ENCODE results near the gene CCL15.

The CCL15 gene

GRCh38 chr17:35977509-35977908 lies 23.8 kb downstream of the CCL15 start:
- H3K4me3 Mint-ChIP-seq = no peak overlapping the region
- no peaks in the 10 kb centered on the region for H3K36me3 Mint-ChIP-seq (ENCODE audit: low read depth)

GRCh38 chr17:35973333-35974260 lies 27.8 kb downstream of the CCL15 start:
- no peak overlapping the region for H3K4me3 Mint-ChIP-seq
- DNase-seq = no peak
- H3K27ac Mint-ChIP-seq = no peak overlapping the region
- no peaks in the 10 kb centered on the region for H3K27me3 Mint-ChIP-seq
- ATAC-seq = no peak
- peaks cover 11% of the 10 kb centered on the region for H3K4me1 Mint-ChIP-seq
- no peaks in the 10 kb centered on the region for H3K9me3 Mint-ChIP-seq
- H3K36me3 Mint-ChIP-seq (ENCODE audit: low read depth) = no peaks in the 10 kb centered on the region

More at GRCh38 chr17:35977509-35977908, 23.8 kb downstream of the CCL15 start:
- peaks cover 4% of the 10 kb centered on the region for H3K4me1 Mint-ChIP-seq
- ATAC-seq = no peak
- H3K27me3 Mint-ChIP-seq = peaks cover 2% of the 10 kb centered on the region
- no peak for DNase-seq
- H3K9me3 Mint-ChIP-seq = no peaks in the 10 kb centered on the region
- no peak overlapping the region for H3K27ac Mint-ChIP-seq

GRCh38 chr17:35972945-35973332 lies 28.4 kb downstream of the CCL15 start:
- no peaks in the 10 kb centered on the region for H3K9me3 Mint-ChIP-seq
- no peak overlapping the region for H3K4me3 Mint-ChIP-seq
- H3K36me3 Mint-ChIP-seq (ENCODE audit: low read depth) = no peaks in the 10 kb centered on the region
- H3K27ac Mint-ChIP-seq = no peak overlapping the region
- no peaks in the 10 kb centered on the region for H3K27me3 Mint-ChIP-seq
- H3K4me1 Mint-ChIP-seq = peaks cover 11% of the 10 kb centered on the region
- no peak for DNase-seq
- no peak for ATAC-seq

- peaks cover 11% of the 10 kb centered on the region for H3K4me1 Mint-ChIP-seq
- no peak for ATAC-seq
These were observed 28.8 kb downstream of the CCL15 start for GRCh38 chr17:35972535-35972934.

GRCh38 chr17:35972066-35972465 lies 29.3 kb downstream of the CCL15 start:
- Mint-ChIP-seq H3K27me3 (no peaks in the 10 kb centered on the region), H3K4me3 (no peak overlapping the region), H3K36me3 (ENCODE audit: low read depth) (no peaks in the 10 kb centered on the region), H3K27ac (no peak overlapping the region), H3K4me1 (peaks cover 11% of the 10 kb centered on the region), H3K9me3 (no peaks in the 10 kb centered on the region)
- DNase-seq (no peak), ATAC-seq (no peak)

More at GRCh38 chr17:35972535-35972934, 28.8 kb downstream of the CCL15 start:
- no peak for DNase-seq
- H3K36me3 Mint-ChIP-seq (ENCODE audit: low read depth) = no peaks in the 10 kb centered on the region
- H3K27me3 Mint-ChIP-seq = no peaks in the 10 kb centered on the region
- H3K4me3 Mint-ChIP-seq = no peak overlapping the region
- no peaks in the 10 kb centered on the region for H3K9me3 Mint-ChIP-seq
- no peak overlapping the region for H3K27ac Mint-ChIP-seq

GRCh38 chr17:35969558-35970380 lies 31.6 kb downstream of the CCL15 start:
- Mint-ChIP-seq H3K4me3 (no peak overlapping the region), H3K27me3 (no peaks in the 10 kb centered on the region), H3K4me1 (peaks cover 9% of the 10 kb centered on the region), H3K27ac (no peak overlapping the region), H3K9me3 (no peaks in the 10 kb centered on the region), H3K36me3 (ENCODE audit: low read depth) (no peaks in the 10 kb centered on the region)
- DNase-seq = peak; percentile 76
- peak; percentile 66 for ATAC-seq

GRCh38 chr17:35968520-35969054 lies 32.8 kb downstream of the CCL15 start:
- Mint-ChIP-seq H3K36me3 (ENCODE audit: low read depth) (no peaks in the 10 kb centered on the region), H3K4me1 (peaks cover 7% of the 10 kb centered on the region), H3K4me3 (no peak overlapping the region), H3K27me3 (no peaks in the 10 kb centered on the region), H3K9me3 (no peaks in the 10 kb centered on the region), H3K27ac (no peak overlapping the region)
- ATAC-seq = no peak
- no peak for DNase-seq

GRCh38 chr17:35965272-35965671 lies 36.1 kb downstream of the CCL15 start:
- H3K4me3 Mint-ChIP-seq = no peak overlapping the region
- peaks cover 7% of the 10 kb centered on the region for H3K4me1 Mint-ChIP-seq
- peaks cover 4% of the 10 kb centered on the region for H3K27me3 Mint-ChIP-seq
- no peak for ATAC-seq
- H3K9me3 Mint-ChIP-seq = no peaks in the 10 kb centered on the region
- no peak for DNase-seq
- no peak overlapping the region for H3K27ac Mint-ChIP-seq
- H3K36me3 Mint-ChIP-seq (ENCODE audit: low read depth) = no peaks in the 10 kb centered on the region

- Mint-ChIP-seq H3K9me3 (no peaks in the 10 kb centered on the region), H3K4me3 (no peak overlapping the region), H3K27me3 (peaks cover 6% of the 10 kb centered on the region), H3K36me3 (ENCODE audit: low read depth) (no peaks in the 10 kb centered on the region), H3K4me1 (no peaks in the 10 kb centered on the region), H3K27ac (no peak overlapping the region)
- DNase-seq (no peak), ATAC-seq (no peak)
These were observed 37.7 kb downstream of the CCL15 start for GRCh38 chr17:35963663-35964062.

GRCh38 chr17:35953720-35954119 lies 47.6 kb downstream of the CCL15 start:
- ATAC-seq (no peak), DNase-seq (no peak)
- Mint-ChIP-seq H3K9me3 (no peaks in the 10 kb centered on the region), H3K4me3 (no peak overlapping the region), H3K27ac (no peak overlapping the region), H3K36me3 (ENCODE audit: low read depth) (no peaks in the 10 kb centered on the region), H3K4me1 (no peaks in the 10 kb centered on the region), H3K27me3 (peaks cover 5% of the 10 kb centered on the region)

GRCh38 chr17:35949401-35949800 lies 52.0 kb downstream of the CCL15 start:
- Mint-ChIP-seq H3K9me3 (no peaks in the 10 kb centered on the region), H3K27ac (no peak overlapping the region)

GRCh38 chr17:35948092-35948491 lies 53.3 kb downstream of the CCL15 start:
- Mint-ChIP-seq H3K4me3 (no peak overlapping the region), H3K4me1 (peaks cover 2% of the 10 kb centered on the region), H3K36me3 (ENCODE audit: low read depth) (no peaks in the 10 kb centered on the region), H3K27ac (no peak overlapping the region), H3K27me3 (no peaks in the 10 kb centered on the region), H3K9me3 (no peaks in the 10 kb centered on the region)
- ATAC-seq (no peak), DNase-seq (no peak)

More at GRCh38 chr17:35949401-35949800, 52.0 kb downstream of the CCL15 start:
- no peak overlapping the region for H3K4me3 Mint-ChIP-seq
- H3K4me1 Mint-ChIP-seq = peaks cover 2% of the 10 kb centered on the region
- DNase-seq (no peak), ATAC-seq (no peak)
- no peaks in the 10 kb centered on the region for H3K27me3 Mint-ChIP-seq
- H3K36me3 Mint-ChIP-seq (ENCODE audit: low read depth) = no peaks in the 10 kb centered on the region
